GM19324 (cell line): ENCODE results near the gene MTHFD2L.
"Not testable (repeated sequence)": the region's sequence is repeated elsewhere in the genome, so short reads cannot be mapped to it uniquely, and the experiment has no call there.

Experiments used
- ATAC-seq: cut with Tn5 transposase; IDR thresholded peaks from one replicate; pipeline ENCODE4 v1.9.1; 2021; ENCODE audit warnings: mild to moderate bottlenecking, moderate library complexity; ENCODE audit not compliant: unreplicated experiment, low FRiP score

The MTHFD2L gene

DNA sequence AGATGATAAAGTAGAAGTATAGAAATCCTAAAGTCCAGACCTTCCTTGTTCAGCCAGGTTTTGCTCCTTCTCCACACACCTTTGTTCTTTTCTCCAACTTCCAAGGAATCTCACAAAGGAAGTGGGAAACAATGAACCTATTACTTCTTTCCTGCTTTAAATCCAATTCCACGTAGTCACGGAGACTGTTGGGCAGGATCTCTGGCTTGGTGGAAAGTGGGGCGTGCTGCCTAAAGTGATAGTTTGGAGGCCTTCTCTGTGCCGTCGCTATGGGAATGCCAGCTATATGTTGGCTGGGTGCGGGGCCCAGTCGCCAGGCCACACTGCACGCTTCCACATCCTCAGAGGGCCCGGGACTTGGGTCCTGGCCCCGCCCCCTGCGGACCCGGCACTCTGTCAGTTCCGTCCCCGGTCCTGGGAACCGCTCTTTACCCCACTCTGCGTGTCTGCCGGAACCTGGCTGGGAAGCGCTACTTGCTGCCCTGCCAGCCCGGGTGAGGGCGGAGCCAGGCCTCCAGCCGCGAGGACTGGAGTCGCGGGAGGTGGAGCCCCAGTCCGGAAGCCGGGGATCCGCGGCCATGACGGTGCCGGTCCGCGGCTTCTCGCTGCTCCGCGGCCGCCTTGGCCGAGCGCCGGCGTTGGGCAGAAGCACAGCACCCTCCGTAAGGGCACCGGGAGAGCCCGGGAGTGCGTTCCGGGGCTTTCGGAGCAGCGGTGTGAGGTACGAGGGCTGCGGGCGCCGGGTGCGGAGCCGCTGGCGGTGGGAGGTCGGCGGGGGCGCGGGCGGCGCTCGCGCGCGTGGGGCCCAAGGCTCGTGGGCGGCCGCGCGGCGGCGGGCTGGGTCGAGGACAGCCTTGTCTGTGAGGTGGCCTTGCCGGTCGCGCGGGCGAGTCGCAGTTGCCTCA lies at the start of gene MTHFD2L:
TSS of gene MTHFD2L (plus strand) at position 558 of the 905 bp plus-strand sequence. CDS start at position 579, 21 bp downstream.
- ATAC-seq = peak; percentile 99

DNA sequence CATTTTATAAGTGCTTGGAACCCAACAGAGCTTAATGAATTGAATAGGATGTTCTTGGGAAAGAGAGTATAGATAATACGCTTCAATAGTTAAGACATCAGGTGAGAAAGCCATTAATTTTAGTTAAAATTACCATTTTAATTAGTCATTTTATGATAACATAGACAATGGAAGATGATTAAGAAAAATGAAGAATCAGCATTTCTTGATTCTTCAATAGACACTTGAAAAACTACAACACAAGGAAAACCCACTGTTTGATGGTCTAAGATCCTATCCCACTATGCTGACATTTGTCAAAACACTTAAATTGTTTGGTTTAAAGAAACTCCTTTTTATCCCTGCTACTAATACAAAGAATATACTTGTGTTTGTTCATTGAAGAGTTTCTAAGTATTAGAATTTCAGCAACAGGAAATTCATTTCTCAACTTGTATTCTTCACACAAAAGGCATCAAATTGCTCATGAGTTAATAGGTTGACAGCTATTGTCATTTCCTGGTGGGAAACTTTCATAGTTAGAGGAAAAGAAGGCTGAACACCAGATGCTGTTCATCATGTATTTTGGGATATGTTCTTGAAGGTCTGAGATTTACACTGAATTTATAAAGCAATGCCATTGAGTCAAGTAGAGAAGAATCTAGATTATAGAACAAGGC lies 49.3 kb upstream of the MTHFD2L start:
- ATAC-seq = no peak

- ATAC-seq = no peak
These were observed 48.6 kb upstream of the MTHFD2L start for GRCh38 chr4:74109116-74109869.

GRCh38 chr4:74109870-74110605 lies 47.9 kb upstream of the MTHFD2L start:
- ATAC-seq = no peak

- no peak for ATAC-seq
These were observed 47.2 kb upstream of the MTHFD2L start for GRCh38 chr4:74110670-74111069.

GRCh38 chr4:74111306-74111975 lies 46.5 kb upstream of the MTHFD2L start:
- no peak for ATAC-seq

- ATAC-seq = no peak
These were observed 45.9 kb upstream of the MTHFD2L start for GRCh38 chr4:74111990-74112389.

DNA sequence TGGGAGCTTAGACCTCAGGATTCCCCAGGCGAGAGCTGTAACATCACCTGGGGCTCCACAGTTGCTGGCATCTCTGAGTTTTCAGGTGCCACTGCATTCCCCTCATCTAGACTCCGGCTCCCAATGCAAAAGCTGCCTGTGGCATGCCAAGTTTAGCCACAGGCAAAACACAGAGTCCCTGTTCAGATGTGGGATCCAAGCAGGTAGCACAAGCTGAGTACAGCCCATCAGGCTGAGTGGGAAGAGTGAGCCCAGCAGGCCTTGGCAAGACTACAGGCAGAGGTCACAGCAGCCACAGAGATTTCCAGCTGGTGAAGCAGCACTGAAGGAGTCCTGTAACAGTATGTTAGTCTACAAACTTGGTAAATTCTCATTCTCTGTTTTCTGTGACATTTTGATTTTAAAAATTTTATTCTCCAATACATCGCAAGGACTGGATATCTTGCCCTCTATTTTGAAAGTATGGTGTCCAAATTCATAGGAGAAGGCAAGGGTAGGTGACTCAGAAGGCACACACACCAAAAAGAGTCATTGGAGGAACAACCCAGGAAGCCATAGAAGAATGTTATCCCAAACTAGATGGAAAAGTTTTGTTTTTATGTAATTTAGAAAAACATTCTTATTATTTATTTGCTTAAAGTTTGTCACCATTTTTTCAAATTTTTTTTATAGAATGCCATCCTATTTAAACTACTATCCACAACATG lies 45.4 kb upstream of the MTHFD2L start:
- ATAC-seq = no peak

GRCh38 chr4:74114234-74114633 lies 43.7 kb upstream of the MTHFD2L start:
- no peak for ATAC-seq

GRCh38 chr4:74117024-74117534 lies 40.8 kb upstream of the MTHFD2L start:
- no peak for ATAC-seq

DNA sequence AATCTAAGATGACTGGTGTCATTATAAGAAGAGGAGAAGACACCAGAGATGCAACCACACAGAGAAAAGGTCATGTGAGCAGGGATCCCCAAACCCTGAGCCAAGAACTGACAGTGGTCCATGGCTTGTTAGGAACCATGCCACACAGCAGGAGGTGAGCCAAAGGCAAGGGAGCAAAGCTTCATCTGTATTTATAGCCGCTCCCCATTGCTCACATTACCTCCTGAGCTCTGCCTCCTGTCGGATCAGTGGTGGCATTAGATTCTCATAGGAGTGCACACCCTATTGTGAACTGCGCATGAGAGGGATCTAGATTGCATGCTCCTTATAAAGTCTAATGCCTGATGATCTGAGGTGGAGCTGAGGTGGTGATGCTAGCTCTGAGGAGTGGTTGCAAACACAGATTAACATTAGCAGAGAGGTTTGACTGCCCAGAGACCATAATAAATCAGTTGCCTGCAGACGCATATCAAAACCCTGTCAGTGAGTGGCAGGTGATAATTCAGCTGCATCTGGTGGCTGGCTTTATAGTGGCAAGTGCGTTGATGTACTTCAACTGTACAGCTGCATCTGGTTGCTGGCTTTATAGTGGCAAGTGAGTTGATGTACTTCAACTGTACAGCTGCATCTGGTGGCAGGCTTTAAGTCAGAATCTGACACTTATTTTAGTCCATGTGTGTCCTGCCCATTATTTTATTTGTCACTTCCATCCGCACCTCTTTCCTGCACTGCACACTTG lies 39.1 kb upstream of the MTHFD2L start:
- ATAC-seq = no peak

GRCh38 chr4:74120086-74120485 lies 37.8 kb upstream of the MTHFD2L start:
- no peak for ATAC-seq

DNA sequence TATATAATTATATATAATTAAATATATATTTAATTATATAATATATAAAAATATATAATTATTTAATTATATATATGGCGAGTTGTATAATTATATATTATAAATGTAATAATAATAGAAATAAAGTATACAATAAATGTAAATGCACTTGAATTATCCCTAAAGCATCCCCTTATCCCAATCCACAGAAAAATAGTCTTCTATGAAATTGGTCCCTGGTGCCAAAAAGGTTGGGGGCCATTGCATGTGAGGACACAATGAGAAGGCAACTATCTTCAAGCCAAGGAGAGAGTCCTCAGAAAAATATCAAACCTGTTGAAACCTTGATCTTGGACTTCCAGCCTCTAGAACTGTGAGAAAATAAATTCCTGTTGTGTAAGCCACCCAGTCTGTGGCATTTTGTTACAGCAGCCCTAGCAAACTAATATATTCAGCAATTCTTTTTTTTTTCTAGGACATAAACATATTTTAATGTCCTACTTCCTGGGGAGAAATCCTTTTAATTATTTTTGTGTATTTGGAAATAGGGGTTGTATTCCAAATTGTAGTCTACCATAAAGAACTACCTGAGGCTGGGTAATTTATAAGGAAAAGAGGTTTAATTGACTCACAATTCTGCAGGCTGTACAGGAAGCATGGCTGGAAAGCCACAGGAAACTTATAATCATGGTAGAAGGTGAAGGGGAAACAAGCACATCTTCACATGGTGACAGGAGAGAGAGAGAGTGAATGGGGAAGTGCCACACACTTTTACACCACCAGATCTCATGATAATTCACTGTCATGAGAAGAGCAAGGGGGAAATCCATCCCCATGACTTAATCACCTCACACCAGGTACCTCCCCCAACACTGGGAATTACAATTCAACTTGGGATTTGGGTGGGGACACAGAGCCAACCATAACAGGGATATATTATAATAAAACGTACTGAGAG lies 36.0 kb upstream of the MTHFD2L start:
- ATAC-seq = no peak

DNA sequence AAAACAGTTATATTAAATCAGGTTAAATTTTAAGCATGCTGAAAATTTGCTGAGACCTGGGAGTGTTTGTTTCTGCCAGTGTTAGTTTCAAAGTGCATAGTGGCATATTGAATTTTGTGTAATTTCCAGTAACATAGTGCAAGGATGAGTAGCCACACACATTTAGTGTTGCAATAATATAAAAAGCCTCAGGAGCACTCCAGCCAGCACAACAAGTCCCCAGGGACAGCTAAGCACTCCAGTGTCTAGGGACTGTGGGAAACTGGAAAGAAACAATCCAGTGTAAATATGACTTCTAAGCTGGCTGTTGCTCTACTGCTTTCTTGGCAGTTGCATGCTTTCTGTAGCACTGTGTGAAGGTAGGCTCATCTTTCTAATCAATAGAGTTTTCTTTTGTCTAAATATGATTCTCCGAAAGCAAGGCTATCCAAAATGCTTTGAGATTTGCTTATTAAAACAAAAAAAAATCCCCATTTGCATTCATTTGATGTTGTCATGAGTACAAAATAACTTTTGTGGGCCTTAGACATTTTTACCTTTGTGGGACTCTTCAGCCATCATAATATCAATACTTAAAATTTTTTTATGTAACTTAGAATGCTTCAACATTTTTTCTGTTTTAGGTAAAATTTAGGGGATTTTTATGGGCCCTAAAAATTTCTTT lies 34.7 kb upstream of the MTHFD2L start:
- no peak for ATAC-seq

DNA sequence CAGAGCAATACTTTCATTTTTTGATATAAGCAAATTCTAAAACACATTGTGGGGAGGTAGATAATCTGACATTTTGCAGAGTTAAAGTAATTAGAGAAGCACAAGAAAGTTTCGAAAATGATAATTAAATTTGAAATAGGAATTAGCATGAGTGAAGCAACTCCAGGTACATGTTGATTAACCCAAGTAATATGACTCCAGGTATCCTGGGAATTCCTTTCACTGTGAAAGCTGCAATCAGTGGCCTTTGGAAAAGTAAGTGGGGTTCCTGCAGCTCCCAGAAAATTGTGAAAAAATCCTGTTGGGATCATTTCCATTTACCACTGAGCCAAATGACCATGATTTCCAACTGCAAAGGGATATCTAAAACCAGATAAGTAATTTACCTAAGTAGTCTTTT lies 32.9 kb upstream of the MTHFD2L start:
- ATAC-seq = no peak

DNA sequence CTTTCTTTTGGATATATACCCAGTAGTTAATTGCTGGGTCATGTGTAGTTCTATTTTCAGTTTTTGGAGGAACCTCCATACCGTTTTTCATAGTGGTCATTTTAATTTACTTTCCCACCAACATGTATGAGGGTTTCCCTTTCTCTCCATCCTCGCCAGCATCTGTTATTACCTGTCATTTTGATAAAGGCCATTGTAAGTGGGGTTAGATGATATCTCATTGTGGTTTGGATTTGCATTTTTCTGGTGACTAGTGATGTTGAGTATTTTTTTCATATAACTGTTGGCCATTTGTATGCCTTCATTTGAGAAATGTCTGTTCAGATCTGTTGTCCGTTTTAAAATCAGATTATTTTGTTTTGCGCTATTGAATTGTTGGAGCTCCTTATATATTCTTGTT lies 30.2 kb upstream of the MTHFD2L start:
- ATAC-seq = no peak

GRCh38 chr4:74130843-74131242 lies 27.1 kb upstream of the MTHFD2L start:
- not testable (repeated sequence) for ATAC-seq
